OCI-LY3 (cell line): ENCODE data around the gene CUL1.

Experiments used
- CTCF ChIP-seq: fragments of 200-600, 300-600 bp; sonication (generic); IDR thresholded peaks from 2 replicates; pipeline ENCODE4 v1.5.1; 2014; ENCODE audit warnings: antibody characterized with exemption, low read length, low read depth
- EZH2phosphoT487 ChIP-seq: fragments of 200-600 bp; shearing (Covaris generic); IDR thresholded peaks from 2 replicates; pipeline ENCODE4 v1.6.1; 2018; ENCODE audit warnings: antibody characterized with exemption, mixed run types, low read depth

- TF ChIP-seq CTCF (no peak), EZH2phosphoT487 (no peak)
Measured at GRCh38 chr7:148665221-148665620, 33.5 kb upstream of the CUL1 start.
